Renal cortical epithelial cell (primary cell): ENCODE data around the gene CLMN. TPM values are rescaled to one million over a fixed set of nuclear protein-coding genes. Genes with fewer than 3 reads are reported as not detected.

Source experiments
- DNase-seq: peaks from one replicate; pipeline ENCODE4 v3.0.0-alpha.2; 2011; ENCODE audit warnings: low read depth
- total RNA-seq: library from RNA; depleted of rRNA; stranded (reverse); fragments of >200 nt; gene quantifications from 2 replicates; pipeline ENCODE4 v1.2.3, GENCODE V29; 2014

Gene CLMN
- total RNA-seq, 1 donor from 2014 or later = 30.3 TPM

GRCh38 chr14:95341564-95341963 lies 21.9 kb upstream of the CLMN start:
- no peak for DNase-seq

- no peak for DNase-seq
These were observed 21.4 kb upstream of the CLMN start for GRCh38 chr14:95341115-95341514.

GRCh38 chr14:95340201-95340697 lies 20.5 kb upstream of the CLMN start:
- DNase-seq = peak; percentile 38

- no peak for DNase-seq
These were observed 19.7 kb upstream of the CLMN start for GRCh38 chr14:95339301-95339865.

- DNase-seq = no peak
These were observed 18.7 kb upstream of the CLMN start for GRCh38 chr14:95338436-95338835.

- no peak for DNase-seq
These were observed 17.4 kb upstream of the CLMN start for GRCh38 chr14:95337041-95337595.

GRCh38 chr14:95336192-95336760 lies 16.6 kb upstream of the CLMN start:
- no peak for DNase-seq

- no peak for DNase-seq
These were observed 15.4 kb upstream of the CLMN start for GRCh38 chr14:95335071-95335470.

GRCh38 chr14:95334044-95334443 lies 14.3 kb upstream of the CLMN start:
- no peak for DNase-seq

GRCh38 chr14:95332641-95333040 lies 12.9 kb upstream of the CLMN start:
- no peak for DNase-seq

GRCh38 chr14:95331708-95332408 lies 12.2 kb upstream of the CLMN start:
- DNase-seq = no peak

GRCh38 chr14:95330591-95331370 lies 11.1 kb upstream of the CLMN start:
- no peak for DNase-seq

GRCh38 chr14:95329941-95330340 lies 10.2 kb upstream of the CLMN start:
- DNase-seq = no peak

- peak; percentile 47 for DNase-seq
These were observed 9.2 kb upstream of the CLMN start for GRCh38 chr14:95328729-95329503.

GRCh38 chr14:95327558-95328374 lies 8.1 kb upstream of the CLMN start:
- no peak for DNase-seq

GRCh38 chr14:95326987-95327386 lies 7.3 kb upstream of the CLMN start:
- DNase-seq = no peak

- no peak for DNase-seq
These were observed 4.2 kb upstream of the CLMN start for GRCh38 chr14:95323917-95324316.

GRCh38 chr14:95323361-95323760 lies 3.7 kb upstream of the CLMN start:
- no peak for DNase-seq

- peak; percentile 75 for DNase-seq
These were observed 2.9 kb upstream of the CLMN start for GRCh38 chr14:95322651-95323050.

GRCh38 chr14:95321693-95322455 lies 2.2 kb upstream of the CLMN start:
- DNase-seq = no peak
